VCaP (cell line): ENCODE results near the gene SLC17A9.

Source experiments
- H3K27ac ChIP-seq: fragments of 450-650 bp; 2 replicates; pipeline ENCODE4 v1.5.1; 2017
- CTCF ChIP-seq: fragments of 450-650 bp; conservative IDR thresholded peaks from 2 replicates; pipeline ENCODE4 v1.5.1; 2017; ENCODE audit warnings: mild to moderate bottlenecking, moderate library complexity

The SLC17A9 gene

DNA sequence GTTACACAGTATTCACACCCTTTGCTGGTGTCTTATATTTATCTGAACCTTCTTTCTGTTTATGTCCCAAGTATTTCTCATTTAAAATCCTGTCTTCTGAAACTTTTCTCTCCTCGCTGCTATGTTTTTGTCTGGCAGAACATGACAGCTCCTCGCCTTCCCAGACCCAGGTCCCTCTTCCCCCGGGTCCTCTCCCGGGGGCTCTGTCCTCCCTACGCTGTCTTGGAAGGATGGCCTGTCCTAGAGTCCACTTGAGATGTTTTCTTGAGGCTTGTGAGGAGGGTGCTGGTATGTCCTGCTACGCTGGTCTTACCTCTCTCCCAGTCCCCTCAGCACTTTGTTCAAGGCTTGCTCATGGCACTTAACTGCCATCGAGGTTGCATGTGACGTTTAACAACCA lies 8.3 kb upstream of the SLC17A9 start:
- TF ChIP-seq CTCF, result no peak

GRCh38 chr20:62944746-62945145 lies 7.8 kb upstream of the SLC17A9 start:
- TF ChIP-seq CTCF, result no peak

More for the DNA sequence above, 8.3 kb upstream of the SLC17A9 start:
- no peak overlapping the region for H3K27ac ChIP-seq

DNA sequence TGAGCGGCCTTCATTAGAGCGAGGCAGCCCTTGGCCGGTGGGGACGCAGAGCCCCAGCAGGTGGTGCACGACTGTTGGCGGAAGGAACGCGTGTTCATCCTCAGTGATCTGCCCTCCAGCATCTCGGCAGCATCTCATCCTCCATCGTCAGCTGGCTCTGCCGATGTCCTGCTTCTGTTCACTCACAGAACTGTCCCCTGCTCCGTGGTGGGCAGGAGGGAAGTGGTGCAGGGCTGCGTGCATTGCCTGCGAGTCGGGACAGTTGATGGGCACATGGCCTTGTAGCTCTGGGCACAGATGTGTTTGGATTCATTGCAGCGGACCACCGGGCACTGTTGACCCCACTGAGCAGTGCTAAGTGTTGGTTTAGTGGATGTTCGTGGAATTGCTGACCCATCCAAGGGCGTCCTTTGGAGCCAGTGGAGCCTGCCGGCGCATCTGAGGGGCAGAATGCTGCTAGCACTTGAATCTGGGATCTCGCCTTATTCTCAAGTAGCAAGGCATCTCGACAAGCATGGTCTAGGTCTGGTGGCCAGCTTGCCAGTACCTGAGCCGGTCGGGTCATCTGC lies 6.7 kb upstream of the SLC17A9 start:
- no peak for TF ChIP-seq CTCF
- H3K27ac ChIP-seq, result no peak overlapping the region

More at GRCh38 chr20:62944746-62945145, 7.8 kb upstream of the SLC17A9 start:
- no peak overlapping the region for H3K27ac ChIP-seq

- no peak for TF ChIP-seq CTCF
- no peak overlapping the region for H3K27ac ChIP-seq
Observed at GRCh38 chr20:62946918-62947317, 5.6 kb upstream of the SLC17A9 start.

GRCh38 chr20:62947532-62948300 lies 4.8 kb upstream of the SLC17A9 start:
- no peak overlapping the region for H3K27ac ChIP-seq
- no peak for TF ChIP-seq CTCF

- TF ChIP-seq CTCF, result no peak
Observed at GRCh38 chr20:62949153-62949821, 3.2 kb upstream of the SLC17A9 start.

GRCh38 chr20:62949962-62950361 lies 2.5 kb upstream of the SLC17A9 start:
- no peak for TF ChIP-seq CTCF
- no peak overlapping the region for H3K27ac ChIP-seq

More at GRCh38 chr20:62949153-62949821, 3.2 kb upstream of the SLC17A9 start:
- no peak overlapping the region for H3K27ac ChIP-seq
